DOHH2 (cell line): Measurements from ENCODE around the gene MMP20.

ENCODE experiments used
- H3F3A ChIP-seq: fragments of 200-600 bp; sonication (generic), shearing (Covaris generic); 2 replicates; pipeline ENCODE4 v1.6.0; 2016; ENCODE audit warnings: antibody characterized with exemption, mild to moderate bottlenecking; ENCODE audit not compliant: control insufficient read depth, insufficient read depth
- H3K27ac ChIP-seq: fragments of 200-600 bp; sonication (generic); 2 replicates; pipeline ENCODE4 v1.5.1; 2014; ENCODE audit warnings: low read depth, mild to moderate bottlenecking, low read length, moderate library complexity
- H3K27me3 ChIP-seq: fragments of 200-600 bp; sonication (generic); 2 replicates; pipeline ENCODE4 v1.6.1; 2014; ENCODE audit warnings: mild to moderate bottlenecking, low read length, mixed read lengths; ENCODE audit not compliant: control insufficient read depth
- H3K36me3 ChIP-seq: fragments of 200-600 bp; sonication (generic); 2 replicates; pipeline ENCODE4 v1.6.1; 2014; ENCODE audit warnings: mild to moderate bottlenecking, low read length, moderate library complexity, mixed read lengths; ENCODE audit not compliant: control insufficient read depth
- H3K4me1 ChIP-seq: fragments of 200-600 bp; sonication (generic); 2 replicates; pipeline ENCODE4 v1.6.1; 2014; ENCODE audit warnings: mild to moderate bottlenecking, low read length, mixed read lengths; ENCODE audit not compliant: control insufficient read depth
- H3K4me2 ChIP-seq: fragments of 200-600 bp; sonication (generic); 2 replicates; pipeline ENCODE4 v1.6.0; 2014; ENCODE audit warnings: mild to moderate bottlenecking, low read length, moderate library complexity
- H3K4me3 ChIP-seq: fragments of 200-600 bp; sonication (generic); 2 replicates; pipeline ENCODE4 v1.5.1; 2014; ENCODE audit warnings: mild to moderate bottlenecking, low read length, mixed read lengths
- H3K79me2 ChIP-seq: fragments of 200-600 bp; sonication (generic); 2 replicates; pipeline ENCODE4 v1.6.1; 2014; ENCODE audit warnings: mild to moderate bottlenecking, low read length, mixed read lengths; ENCODE audit not compliant: control insufficient read depth
- H3K9me2 ChIP-seq: fragments of 200-600 bp; sonication (generic); replicated peaks from 2 replicates; pipeline ENCODE4 v1.6.1; 2014; ENCODE audit warnings: mild to moderate bottlenecking, low read length, mixed read lengths; ENCODE audit not compliant: control insufficient read depth
- H3K9me3 ChIP-seq: fragments of 200-600 bp; sonication (generic); 2 replicates; pipeline ENCODE4 v1.6.1; 2014; ENCODE audit warnings: antibody characterized with exemption, low read length, mixed read lengths; ENCODE audit not compliant: control insufficient read depth, insufficient read depth
- H4K20me1 ChIP-seq: fragments of 200-600 bp; sonication (generic); 2 replicates; pipeline ENCODE4 v1.6.0; 2014; ENCODE audit warnings: low read depth, mild to moderate bottlenecking, antibody characterized with exemption, low read length, moderate library complexity; ENCODE audit not compliant: control insufficient read depth, insufficient read depth
- EZH2phosphoT487 ChIP-seq: fragments of 200-600 bp; sonication (generic); IDR thresholded peaks from 2 replicates; pipeline ENCODE4 v1.6.1; 2017; ENCODE audit warnings: borderline replicate concordance, mild to moderate bottlenecking, antibody characterized with exemption, low read length, moderate library complexity, mixed read lengths
- TF ChIP-seq, protein P1 (sequence below): fragments of 200-600 bp; sonication (generic); IDR thresholded peaks from one replicate; pipeline ENCODE4 v1.5.1; 2014; ENCODE audit warnings: antibody characterized with exemption, mild to moderate bottlenecking, low read depth, low read length; ENCODE audit not compliant: poor library complexity, severe bottlenecking

MMP20 gene

DNA sequence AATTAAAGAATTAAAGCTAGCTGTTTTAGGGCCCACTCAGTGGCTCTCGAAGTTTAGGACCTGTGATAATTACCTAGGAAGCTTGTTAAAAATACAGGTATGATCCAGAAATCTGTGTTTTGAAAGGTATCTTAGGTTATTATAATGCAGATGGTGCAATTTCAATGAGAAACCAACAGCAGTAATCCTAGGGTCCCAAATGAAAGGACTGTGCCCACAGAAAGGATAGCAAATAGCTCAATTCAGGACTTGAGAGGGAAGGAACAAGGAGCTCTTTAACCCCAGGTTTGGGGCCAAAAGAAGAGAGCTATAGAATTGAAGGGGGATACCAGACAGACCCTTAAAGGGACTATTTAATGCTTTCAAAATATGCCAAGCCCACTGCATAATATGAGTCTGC is 11.7 kb downstream of the MMP20 start:
- H3K79me2 ChIP-seq = no peaks in the 10 kb centered on the region
- TF ChIP-seq EZH2phosphoT487 = no peak
- TF ChIP-seq, protein P1, sequence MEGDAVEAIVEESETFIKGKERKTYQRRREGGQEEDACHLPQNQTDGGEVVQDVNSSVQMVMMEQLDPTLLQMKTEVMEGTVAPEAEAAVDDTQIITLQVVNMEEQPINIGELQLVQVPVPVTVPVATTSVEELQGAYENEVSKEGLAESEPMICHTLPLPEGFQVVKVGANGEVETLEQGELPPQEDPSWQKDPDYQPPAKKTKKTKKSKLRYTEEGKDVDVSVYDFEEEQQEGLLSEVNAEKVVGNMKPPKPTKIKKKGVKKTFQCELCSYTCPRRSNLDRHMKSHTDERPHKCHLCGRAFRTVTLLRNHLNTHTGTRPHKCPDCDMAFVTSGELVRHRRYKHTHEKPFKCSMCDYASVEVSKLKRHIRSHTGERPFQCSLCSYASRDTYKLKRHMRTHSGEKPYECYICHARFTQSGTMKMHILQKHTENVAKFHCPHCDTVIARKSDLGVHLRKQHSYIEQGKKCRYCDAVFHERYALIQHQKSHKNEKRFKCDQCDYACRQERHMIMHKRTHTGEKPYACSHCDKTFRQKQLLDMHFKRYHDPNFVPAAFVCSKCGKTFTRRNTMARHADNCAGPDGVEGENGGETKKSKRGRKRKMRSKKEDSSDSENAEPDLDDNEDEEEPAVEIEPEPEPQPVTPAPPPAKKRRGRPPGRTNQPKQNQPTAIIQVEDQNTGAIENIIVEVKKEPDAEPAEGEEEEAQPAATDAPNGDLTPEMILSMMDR = no peak
- H3K9me3 ChIP-seq = no peaks in the 10 kb centered on the region
- H3K27me3 ChIP-seq = no peaks in the 10 kb centered on the region
- H4K20me1 ChIP-seq = no peaks in the 10 kb centered on the region
- H3K4me2 ChIP-seq = peak overlapping the region; percentile 58
- no peaks in the 10 kb centered on the region for H3K36me3 ChIP-seq
- H3K4me3 ChIP-seq = peak overlapping the region; percentile 53; the same call in 1 of the 2 replicates
- H3K9me2 ChIP-seq = no peaks in the 10 kb centered on the region
- no peak overlapping the region for H3K27ac ChIP-seq
- peaks cover 46% of the 10 kb centered on the region for H3K4me1 ChIP-seq
- no peaks in the 10 kb centered on the region for H3F3A ChIP-seq

DNA sequence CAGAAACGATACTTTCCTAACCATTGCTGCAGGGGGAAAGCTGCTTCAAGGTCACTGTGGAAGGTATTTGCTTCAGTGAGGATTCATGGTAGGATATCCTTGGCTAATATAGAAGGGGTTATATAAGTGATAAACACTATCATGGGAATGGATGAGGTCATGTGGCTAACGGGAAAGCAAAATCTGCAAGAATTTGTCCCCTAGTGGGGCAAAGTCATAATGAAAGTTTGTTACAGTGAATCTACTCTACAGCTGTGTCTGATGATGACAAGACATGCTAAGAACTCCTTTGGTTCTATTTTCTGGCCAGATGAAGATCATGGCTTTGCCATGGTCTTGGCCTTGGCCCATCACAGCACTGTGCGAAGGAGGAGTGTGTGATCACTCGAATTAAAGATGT is 13.8 kb downstream of the MMP20 start:
- H3K9me2 ChIP-seq = no peaks in the 10 kb centered on the region
- peaks cover 50% of the 10 kb centered on the region for H3K4me1 ChIP-seq
- H3K79me2 ChIP-seq = no peaks in the 10 kb centered on the region
- no peaks in the 10 kb centered on the region for H4K20me1 ChIP-seq
- no peak overlapping the region for H3K27ac ChIP-seq
- TF ChIP-seq EZH2phosphoT487 = no peak
- TF ChIP-seq, protein P1 = peak; percentile 22
- no peaks in the 10 kb centered on the region for H3K36me3 ChIP-seq
- no peaks in the 10 kb centered on the region for H3K9me3 ChIP-seq
- no peaks in the 10 kb centered on the region for H3K27me3 ChIP-seq
- H3K4me3 ChIP-seq = 0 out of 2 replicates have a peak overlapping the region, but pooled peaks have one; percentile 14
- no peaks in the 10 kb centered on the region for H3F3A ChIP-seq
- peak overlapping the region; percentile 26 for H3K4me2 ChIP-seq

DNA sequence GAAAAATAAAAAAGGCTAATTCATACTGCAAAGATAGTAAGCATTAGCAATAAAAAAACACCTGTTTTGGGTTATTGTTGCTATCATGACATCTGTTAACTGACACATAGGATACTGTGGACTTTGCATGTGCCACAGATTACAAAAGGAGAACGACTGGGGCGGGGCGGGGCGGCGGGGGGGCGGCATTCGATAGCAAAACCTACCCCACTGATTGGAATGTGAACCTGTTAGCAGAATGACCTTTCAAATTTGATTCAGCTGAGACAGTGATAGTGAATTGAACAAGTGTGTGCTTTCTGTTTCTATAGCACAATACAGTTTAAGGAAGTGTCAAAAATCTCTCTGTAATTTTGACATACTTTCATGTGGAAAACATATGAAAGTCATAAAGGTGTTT is 14.9 kb downstream of the MMP20 start:
- Histone ChIP-seq H3K36me3 (no peaks in the 10 kb centered on the region), H3K9me3 (no peaks in the 10 kb centered on the region), H3F3A (no peaks in the 10 kb centered on the region), H3K4me2 (peak overlapping the region; percentile 26), H3K79me2 (no peaks in the 10 kb centered on the region), H3K27ac (no peak overlapping the region), H3K9me2 (no peaks in the 10 kb centered on the region), H3K4me3 (no peak overlapping the region), H4K20me1 (no peaks in the 10 kb centered on the region), H3K4me1 (peaks cover 50% of the 10 kb centered on the region), H3K27me3 (no peaks in the 10 kb centered on the region)
- TF ChIP-seq, protein P1 = no peak
- no peak for TF ChIP-seq EZH2phosphoT487
